Upper lobe of right lung (tissue), 1 donor: ENCODE results near the gene COG6. TPM values are rescaled to one million over a fixed set of nuclear protein-coding genes. Genes with fewer than 3 reads are reported as not detected.

ENCODE experiments used
- ATAC-seq: fragments of 200-7000 bp; cut with Tn5 transposase; one replicate; pipeline ENCODE4 v1.9.1; 2020; ENCODE audit warnings: mild to moderate bottlenecking, moderate library complexity
- DNase-seq: peaks from one replicate; pipeline ENCODE4 v3.0.0-alpha.2; 2020
- H3K27ac ChIP-seq: fragments of 200-600 bp; one replicate; pipeline ENCODE4 v1.8.0; 2022
- H3K27me3 ChIP-seq: fragments of 200-600 bp; one replicate; pipeline ENCODE4 v1.8.0; 2022; ENCODE audit warnings: mild to moderate bottlenecking
- H3K36me3 ChIP-seq: fragments of 200-600 bp; one replicate; pipeline ENCODE4 v1.8.0; 2022
- H3K4me1 ChIP-seq: fragments of 200-600 bp; one replicate; pipeline ENCODE4 v1.8.0; 2022
- H3K4me3 ChIP-seq: fragments of 200-600 bp; one replicate; pipeline ENCODE4 v1.8.0; 2022; ENCODE audit warnings: mild to moderate bottlenecking
- H3K9me3 ChIP-seq: fragments of 200-600 bp; one replicate; pipeline ENCODE4 v1.8.0; 2022
- intact Hi-C: fragments of 100-400 bp; cut with DNase I; formaldehyde crosslinking; loops from one replicate; pipeline ENCODE4 v1.11.0; 2022
- total RNA-seq: library from RNA; stranded (reverse); fragmentation: NEBNext Ultra II Directional; extraction: Animal tissue kit (Norgen Biotek cat#: 25700); gene quantifications from one replicate; pipeline ENCODE4 v1.2.1, GENCODE V29; 2021
- TF ChIP-seq, protein P1 (sequence below): fragments of 200-600 bp; IDR thresholded peaks from one replicate; pipeline ENCODE4 v1.8.0; 2022; ENCODE audit warnings: antibody characterized with exemption
- donor health status: DM: no; HTN: yes; CAD: no; lungs with severe emphysema.

COG6 gene
- total RNA-seq, 1 donor from 2014 or later, result 34.4 TPM

DNA sequence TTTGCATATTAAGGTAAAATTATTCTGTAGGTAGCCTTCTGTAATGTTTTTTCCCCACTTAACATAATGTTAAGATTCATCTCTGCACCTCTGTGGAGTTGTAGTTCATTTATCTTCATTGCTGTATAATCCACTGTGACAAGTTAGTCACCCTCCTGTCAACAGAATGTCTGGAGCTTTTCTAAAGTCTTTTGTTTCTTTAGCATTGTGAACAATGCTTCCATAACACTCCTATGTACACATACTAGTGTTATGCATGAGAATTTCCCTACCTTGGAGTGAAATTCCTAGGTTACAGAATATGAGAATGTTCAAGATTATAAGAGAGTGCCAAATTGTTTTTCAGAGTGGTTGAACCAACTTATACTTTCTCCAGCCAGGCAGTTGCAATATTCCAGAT lies 113.5 kb downstream of the COG6 start:
- ATAC-seq (no peak), DNase-seq (no peak)
- TF ChIP-seq, protein P1, sequence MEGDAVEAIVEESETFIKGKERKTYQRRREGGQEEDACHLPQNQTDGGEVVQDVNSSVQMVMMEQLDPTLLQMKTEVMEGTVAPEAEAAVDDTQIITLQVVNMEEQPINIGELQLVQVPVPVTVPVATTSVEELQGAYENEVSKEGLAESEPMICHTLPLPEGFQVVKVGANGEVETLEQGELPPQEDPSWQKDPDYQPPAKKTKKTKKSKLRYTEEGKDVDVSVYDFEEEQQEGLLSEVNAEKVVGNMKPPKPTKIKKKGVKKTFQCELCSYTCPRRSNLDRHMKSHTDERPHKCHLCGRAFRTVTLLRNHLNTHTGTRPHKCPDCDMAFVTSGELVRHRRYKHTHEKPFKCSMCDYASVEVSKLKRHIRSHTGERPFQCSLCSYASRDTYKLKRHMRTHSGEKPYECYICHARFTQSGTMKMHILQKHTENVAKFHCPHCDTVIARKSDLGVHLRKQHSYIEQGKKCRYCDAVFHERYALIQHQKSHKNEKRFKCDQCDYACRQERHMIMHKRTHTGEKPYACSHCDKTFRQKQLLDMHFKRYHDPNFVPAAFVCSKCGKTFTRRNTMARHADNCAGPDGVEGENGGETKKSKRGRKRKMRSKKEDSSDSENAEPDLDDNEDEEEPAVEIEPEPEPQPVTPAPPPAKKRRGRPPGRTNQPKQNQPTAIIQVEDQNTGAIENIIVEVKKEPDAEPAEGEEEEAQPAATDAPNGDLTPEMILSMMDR, result no peak
- Histone ChIP-seq H3K36me3 (no peaks in the 10 kb centered on the region), H3K27me3 (no peaks in the 10 kb centered on the region), H3K9me3 (no peaks in the 10 kb centered on the region), H3K4me1 (no peaks in the 10 kb centered on the region), H3K4me3 (no peak overlapping the region), H3K27ac (no peak overlapping the region)
- intact Hi-C loops, result no loop called here

- Histone ChIP-seq H3K9me3 (no peaks in the 10 kb centered on the region), H3K27ac (no peak overlapping the region), H3K36me3 (no peaks in the 10 kb centered on the region), H3K4me1 (no peaks in the 10 kb centered on the region), H3K27me3 (no peaks in the 10 kb centered on the region), H3K4me3 (no peak overlapping the region)
- ATAC-seq (no peak), DNase-seq (no peak)
- TF ChIP-seq, protein P1, result no peak
- intact Hi-C loops, result no loop called here
Measured at GRCh38 chr13:39770221-39771090, 115.0 kb downstream of the COG6 start.

- TF ChIP-seq, protein P1, result no peak
- ATAC-seq (no peak), DNase-seq (no peak)
- Histone ChIP-seq H3K27ac (no peak overlapping the region), H3K4me1 (no peaks in the 10 kb centered on the region), H3K4me3 (no peak overlapping the region), H3K36me3 (no peaks in the 10 kb centered on the region), H3K9me3 (no peaks in the 10 kb centered on the region), H3K27me3 (no peaks in the 10 kb centered on the region)
- intact Hi-C loops, result no loop called here
Measured at GRCh38 chr13:39773833-39774232, 118.4 kb downstream of the COG6 start.

GRCh38 chr13:39776439-39776838 lies 121.0 kb downstream of the COG6 start:
- no peak overlapping the region for H3K4me3 ChIP-seq
- no peaks in the 10 kb centered on the region for H3K36me3 ChIP-seq
- ATAC-seq, result no peak
- TF ChIP-seq, protein P1, result no peak
- H3K9me3 ChIP-seq, result no peaks in the 10 kb centered on the region
- no peaks in the 10 kb centered on the region for H3K27me3 ChIP-seq
- H3K4me1 ChIP-seq, result no peaks in the 10 kb centered on the region
- no peak for DNase-seq
- no peak overlapping the region for H3K27ac ChIP-seq
- intact Hi-C loops, result no loop called here

GRCh38 chr13:39777021-39777420 lies 121.6 kb downstream of the COG6 start:
- Histone ChIP-seq H3K4me3 (no peak overlapping the region), H3K36me3 (no peaks in the 10 kb centered on the region), H3K9me3 (no peaks in the 10 kb centered on the region), H3K4me1 (no peaks in the 10 kb centered on the region), H3K27ac (no peak overlapping the region), H3K27me3 (no peaks in the 10 kb centered on the region)
- ATAC-seq (no peak), DNase-seq (no peak)
- intact Hi-C loops, result no loop called here
- TF ChIP-seq, protein P1, result no peak
